HG02571 (cell line): ENCODE results near the gene CENPB.

Source experiments
- ATAC-seq: cut with Tn5 transposase; IDR thresholded peaks from one replicate; pipeline ENCODE4 v1.9.1; 2021; ENCODE audit warnings: mild to moderate bottlenecking, moderate library complexity; ENCODE audit not compliant: unreplicated experiment

The CENPB gene

GRCh38 chr20:3751305-3751674, 35.2 kb downstream of the CENPB start:
- no peak for ATAC-seq

GRCh38 chr20:3749689-3750531, 36.6 kb downstream of the CENPB start:
- no peak for ATAC-seq

GRCh38 chr20:3749087-3749688, 37.4 kb downstream of the CENPB start:
- ATAC-seq = no peak

- no peak for ATAC-seq
Measured at GRCh38 chr20:3748073-3748472, 38.5 kb downstream of the CENPB start.

GRCh38 chr20:3747471-3747870, 39.1 kb downstream of the CENPB start:
- ATAC-seq = no peak

- ATAC-seq = no peak
Measured at GRCh38 chr20:3745686-3746173, 40.8 kb downstream of the CENPB start.

GRCh38 chr20:3744806-3745685, 41.5 kb downstream of the CENPB start:
- no peak for ATAC-seq

- ATAC-seq = no peak
Measured at GRCh38 chr20:3744037-3744436, 42.5 kb downstream of the CENPB start.

- ATAC-seq = no peak
Measured at GRCh38 chr20:3743251-3743650, 43.3 kb downstream of the CENPB start.

- no peak for ATAC-seq
Measured at GRCh38 chr20:3741836-3742458, 44.6 kb downstream of the CENPB start.

- ATAC-seq = no peak
Measured at GRCh38 chr20:3740615-3741301, 45.8 kb downstream of the CENPB start.

GRCh38 chr20:3739926-3740451, 46.6 kb downstream of the CENPB start:
- ATAC-seq = no peak

- ATAC-seq = no peak
Measured at GRCh38 chr20:3739054-3739925, 47.2 kb downstream of the CENPB start.

- no peak for ATAC-seq
Measured at GRCh38 chr20:3738111-3739053, 48.2 kb downstream of the CENPB start.

GRCh38 chr20:3735768-3736167, 50.8 kb downstream of the CENPB start:
- no peak for ATAC-seq

- ATAC-seq = no peak
Measured at GRCh38 chr20:3734111-3734843, 52.3 kb downstream of the CENPB start.
